PC-9 (cell line): ENCODE data around the gene CEP112. TPM values are rescaled to one million over a fixed set of nuclear protein-coding genes. Genes with fewer than 3 reads are reported as not detected.

Experiments
- BruUV-seq: library from RNA; stranded (reverse); fragments of 400-500 nt; replicated peaks from 2 replicates; lab custom pipeline; 2021; lab: Mats Ljungman, UMichigan
- CTCF ChIA-PET: fragments of 300-600 bp; sonication (Branson Sonifier 250); formaldehyde crosslinking; loops from one replicate; lab custom pipeline; 2022; ENCODE audit warnings: antibody characterized with exemption; lab: Charles Lee
- POLR2A ChIA-PET: fragments of 300-600 bp; sonication (Branson Sonifier 250); formaldehyde crosslinking; loops from one replicate; lab custom pipeline; 2022; ENCODE audit warnings: antibody characterized with exemption; ENCODE audit not compliant: unreplicated experiment; lab: Charles Lee
- DNase-seq, 2 experiments: peaks; one replicate each; pipeline versions ENCODE4 v3.0.0 to v3.0.0-alpha.2; 2015 to 2022; ENCODE audit warnings: mixed read lengths in 1 of 2
- H2AFZ ChIP-seq: fragments of 200-600 bp; sonication (generic); 2 replicates; pipeline ENCODE4 v1.8.1; 2017; ENCODE audit warnings: antibody characterized with exemption
- H3F3A ChIP-seq: fragments of 200-600 bp; sonication (generic); 2 replicates; pipeline ENCODE4 v1.8.1; 2017; ENCODE audit warnings: antibody characterized with exemption, mild to moderate bottlenecking, low read depth; ENCODE audit not compliant: insufficient read depth
- H3K27ac ChIP-seq: fragments of 200-600 bp; sonication (generic); 2 replicates; pipeline ENCODE4 v1.6.1; 2016; ENCODE audit warnings: mixed run types
- H3K27me3 ChIP-seq: fragments of 200-600 bp; sonication (generic); 2 replicates; pipeline ENCODE4 v1.6.1; 2016; ENCODE audit warnings: low read depth, mixed run types; ENCODE audit not compliant: insufficient read depth
- H3K36me3 ChIP-seq: fragments of 200-600 bp; sonication (generic); 2 replicates; pipeline ENCODE4 v1.6.1; 2016; ENCODE audit warnings: low read depth, mixed run types
- H3K4me1 ChIP-seq: fragments of 200-600 bp; sonication (generic); replicated peaks from 2 replicates; pipeline ENCODE4 v1.6.1; 2016; ENCODE audit warnings: mixed run types; ENCODE audit not compliant: insufficient read depth
- H3K4me2 ChIP-seq: fragments of 200-600 bp; sonication (generic); 2 replicates; pipeline ENCODE4 v1.6.1; 2017; ENCODE audit warnings: mixed run types
- H3K4me3 ChIP-seq: fragments of 200-600 bp; sonication (generic); 2 replicates; pipeline ENCODE4 v1.6.1; 2016; ENCODE audit warnings: mixed run types
- H3K79me2 ChIP-seq: fragments of 200-600 bp; sonication (generic); 2 replicates; pipeline ENCODE4 v1.6.1; 2017; ENCODE audit warnings: low read depth, mixed run types
- H3K9me2 ChIP-seq: fragments of 200-600 bp; sonication (generic); 2 replicates; pipeline ENCODE4 v1.8.1; 2017; ENCODE audit warnings: mild to moderate bottlenecking; ENCODE audit not compliant: insufficient read depth
- H3K9me3 ChIP-seq: fragments of 200-600 bp; sonication (generic); 2 replicates; pipeline ENCODE4 v1.8.1; 2016; ENCODE audit warnings: low read depth; ENCODE audit not compliant: insufficient read depth
- H4K20me1 ChIP-seq: fragments of 200-600 bp; sonication (generic); 2 replicates; pipeline ENCODE4 v1.8.1; 2017; ENCODE audit not compliant: insufficient read depth
- EZH2 ChIP-seq: fragments of 200-600 bp; sonication (generic); IDR thresholded peaks from 2 replicates; pipeline ENCODE4 v1.8.0; 2017; ENCODE audit warnings: antibody characterized with exemption, low read depth
- intact Hi-C: fragments of 100-400 bp; cut with micrococcal nuclease; formaldehyde crosslinking; loops from one replicate; pipeline ENCODE4 v1.10.0; 2022; ENCODE audit not compliant: unreplicated experiment
- total RNA-seq: library from RNA; stranded (reverse); gene quantifications from 2 replicates; pipeline ENCODE4 v1.2.3, GENCODE V29; 2021
- TF ChIP-seq, protein P1 (sequence below): fragments of 200-600 bp; sonication (generic); conservative IDR thresholded peaks from 2 replicates; pipeline ENCODE4 v1.6.1; 2017; ENCODE audit warnings: mixed run types, antibody characterized with exemption, mild to moderate bottlenecking, moderate library complexity

Gene CEP112
- total RNA-seq, 1 experiment from 2014 or later: 4.3 TPM

DNA sequence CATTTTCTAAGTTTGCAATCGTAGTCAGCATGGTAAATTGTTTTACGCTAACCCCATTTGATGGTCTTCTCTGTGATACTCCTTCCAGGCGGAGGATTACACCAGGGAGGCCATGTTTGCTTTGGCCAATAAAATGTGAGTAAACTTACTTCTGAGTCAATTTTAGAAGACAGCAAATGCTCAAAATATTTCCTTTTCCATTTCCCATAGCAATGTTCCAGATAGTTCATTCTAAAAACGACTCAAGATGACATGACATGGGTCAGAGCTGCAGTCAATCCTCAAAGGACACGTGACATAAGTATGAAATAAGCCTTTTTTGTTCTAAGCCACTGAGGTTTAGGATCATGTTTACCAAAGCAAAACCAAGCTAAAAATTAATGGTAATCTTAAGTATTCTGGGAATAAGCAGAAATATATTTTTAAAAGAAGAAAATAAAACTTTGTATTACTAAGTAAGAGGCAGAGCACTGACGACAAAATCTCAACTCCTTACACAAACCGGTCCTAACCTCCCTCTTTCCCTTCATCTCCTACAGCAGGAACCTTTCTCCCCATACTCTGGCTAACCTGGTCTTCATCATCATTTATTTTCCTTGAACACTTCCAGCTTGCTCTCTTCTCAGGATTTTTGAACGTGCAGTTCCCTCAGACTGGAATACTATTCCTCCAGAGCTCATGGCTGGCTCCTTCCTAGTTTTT lies 266.2 kb downstream of the CEP112 start:
- H3F3A ChIP-seq: no peaks in the 10 kb centered on the region
- H3K4me3 ChIP-seq: no peak overlapping the region
- H2AFZ ChIP-seq: no peak overlapping the region
- no peaks in the 10 kb centered on the region for H3K27me3 ChIP-seq
- intact Hi-C loops: no loop called here
- no peak overlapping the region for H3K4me2 ChIP-seq
- DNase-seq: no peak
- H3K9me3 ChIP-seq: no peaks in the 10 kb centered on the region
- no peaks in the 10 kb centered on the region for H3K79me2 ChIP-seq
- H3K4me1 ChIP-seq: no peaks in the 10 kb centered on the region
- H3K36me3 ChIP-seq: no peaks in the 10 kb centered on the region
- H4K20me1 ChIP-seq: no peaks in the 10 kb centered on the region
- ChIA-PET CTCF (no interaction called here), POLR2A (no interaction called here)
- H3K9me2 ChIP-seq: no peaks in the 10 kb centered on the region
- TF ChIP-seq, protein P1, sequence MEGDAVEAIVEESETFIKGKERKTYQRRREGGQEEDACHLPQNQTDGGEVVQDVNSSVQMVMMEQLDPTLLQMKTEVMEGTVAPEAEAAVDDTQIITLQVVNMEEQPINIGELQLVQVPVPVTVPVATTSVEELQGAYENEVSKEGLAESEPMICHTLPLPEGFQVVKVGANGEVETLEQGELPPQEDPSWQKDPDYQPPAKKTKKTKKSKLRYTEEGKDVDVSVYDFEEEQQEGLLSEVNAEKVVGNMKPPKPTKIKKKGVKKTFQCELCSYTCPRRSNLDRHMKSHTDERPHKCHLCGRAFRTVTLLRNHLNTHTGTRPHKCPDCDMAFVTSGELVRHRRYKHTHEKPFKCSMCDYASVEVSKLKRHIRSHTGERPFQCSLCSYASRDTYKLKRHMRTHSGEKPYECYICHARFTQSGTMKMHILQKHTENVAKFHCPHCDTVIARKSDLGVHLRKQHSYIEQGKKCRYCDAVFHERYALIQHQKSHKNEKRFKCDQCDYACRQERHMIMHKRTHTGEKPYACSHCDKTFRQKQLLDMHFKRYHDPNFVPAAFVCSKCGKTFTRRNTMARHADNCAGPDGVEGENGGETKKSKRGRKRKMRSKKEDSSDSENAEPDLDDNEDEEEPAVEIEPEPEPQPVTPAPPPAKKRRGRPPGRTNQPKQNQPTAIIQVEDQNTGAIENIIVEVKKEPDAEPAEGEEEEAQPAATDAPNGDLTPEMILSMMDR: no peak
- no peak for TF ChIP-seq EZH2
- H3K27ac ChIP-seq: no peak overlapping the region
- no TSS peak for BruUV-seq

DNA sequence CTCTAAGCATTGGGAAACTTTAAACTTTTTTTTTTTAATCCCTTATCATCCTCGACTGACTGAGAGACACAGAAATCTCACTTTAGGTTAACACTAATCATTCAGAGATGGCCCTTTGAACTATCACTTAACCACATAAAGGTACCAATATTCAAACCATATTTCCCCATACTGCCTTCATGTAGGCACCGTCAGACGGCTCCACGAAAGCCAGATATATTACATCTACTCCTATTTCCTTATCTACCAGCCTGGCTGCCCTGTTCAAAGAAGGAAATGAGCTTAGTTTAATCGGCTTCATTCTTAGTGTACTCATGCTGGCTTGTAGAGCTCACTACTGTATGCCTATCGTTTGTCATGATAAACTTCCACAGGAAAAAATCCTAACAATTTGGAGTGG lies 270.9 kb downstream of the CEP112 start:
- POLR2A ChIA-PET: no interaction called here
- H3K27me3 ChIP-seq: no peaks in the 10 kb centered on the region
- no peak overlapping the region for H3K4me3 ChIP-seq
- H3K9me3 ChIP-seq: no peaks in the 10 kb centered on the region
- BruUV-seq: no TSS peak
- H2AFZ ChIP-seq: no peak overlapping the region
- CTCF ChIA-PET: interaction anchor here (1.3 kb wide), 1 partner anchor 64 kb away, joined by 3 read pairs; no protein-coding TSS in a partner anchor
- H3F3A ChIP-seq: no peaks in the 10 kb centered on the region
- DNase-seq: no peak
- intact Hi-C loops: no loop called here
- no peaks in the 10 kb centered on the region for H3K4me1 ChIP-seq
- no peaks in the 10 kb centered on the region for H3K79me2 ChIP-seq
- no peaks in the 10 kb centered on the region for H4K20me1 ChIP-seq
- TF ChIP-seq, protein P1: no peak
- no peak for TF ChIP-seq EZH2
- no peaks in the 10 kb centered on the region for H3K9me2 ChIP-seq
- H3K36me3 ChIP-seq: no peaks in the 10 kb centered on the region
- no peak overlapping the region for H3K27ac ChIP-seq
- no peak overlapping the region for H3K4me2 ChIP-seq

DNA sequence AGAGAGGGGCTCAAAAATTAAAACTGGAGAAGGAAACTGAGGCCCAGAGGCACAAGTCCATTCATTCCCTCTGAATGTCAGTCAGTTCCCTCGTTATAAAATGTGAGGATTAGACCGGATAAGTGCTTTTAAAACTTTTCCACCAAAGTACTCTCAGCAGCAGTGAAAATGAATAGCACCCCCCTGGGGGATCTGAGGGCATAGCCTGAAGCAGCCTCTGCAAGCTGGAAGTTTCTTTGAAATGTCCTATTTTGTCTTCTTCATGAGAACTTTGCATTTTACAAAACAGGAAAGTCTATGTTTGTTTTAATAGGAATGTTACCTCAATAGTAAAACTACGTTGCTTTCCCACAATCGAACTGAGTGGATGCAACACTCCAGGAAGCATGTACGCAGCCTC lies 273.0 kb downstream of the CEP112 start:
- no TSS peak for BruUV-seq
- no peaks in the 10 kb centered on the region for H4K20me1 ChIP-seq
- no peaks in the 10 kb centered on the region for H3K79me2 ChIP-seq
- H3K4me3 ChIP-seq: no peak overlapping the region
- H3K4me2 ChIP-seq: no peak overlapping the region
- CTCF ChIA-PET: no interaction called here
- intact Hi-C loops: no loop called here
- no peaks in the 10 kb centered on the region for H3K4me1 ChIP-seq
- H3K36me3 ChIP-seq: no peaks in the 10 kb centered on the region
- H3K9me3 ChIP-seq: no peaks in the 10 kb centered on the region
- TF ChIP-seq, protein P1: no peak
- no peak for TF ChIP-seq EZH2
- no peaks in the 10 kb centered on the region for H3F3A ChIP-seq
- no peaks in the 10 kb centered on the region for H3K27me3 ChIP-seq
- no peak overlapping the region for H2AFZ ChIP-seq
- H3K27ac ChIP-seq: no peak overlapping the region
- DNase-seq: no peak
- no peaks in the 10 kb centered on the region for H3K9me2 ChIP-seq
- POLR2A ChIA-PET: no interaction called here
